ENCODE data around the gene ANP32A.

DNA sequence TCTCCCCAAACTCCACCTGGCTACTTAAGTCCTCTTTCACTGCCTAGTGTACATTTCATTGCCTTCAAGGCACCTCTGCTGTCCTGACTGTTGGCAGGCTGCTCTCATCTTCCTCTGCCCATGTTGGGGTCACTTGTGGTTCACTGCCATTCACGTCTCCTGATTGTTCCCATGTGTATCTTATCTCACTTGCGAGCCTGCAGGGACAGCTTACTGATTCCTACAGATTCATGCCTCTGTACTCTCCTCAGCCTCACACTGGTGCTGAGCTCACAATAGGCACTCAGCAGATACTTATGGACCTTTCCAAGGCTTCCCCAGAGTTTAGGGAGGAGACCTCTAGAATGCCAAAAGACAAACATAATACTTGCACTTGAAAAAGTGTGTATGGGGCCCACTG is 28.8 kb upstream of the ANP32A start:
- TF ChIP-seq, protein P1, sequence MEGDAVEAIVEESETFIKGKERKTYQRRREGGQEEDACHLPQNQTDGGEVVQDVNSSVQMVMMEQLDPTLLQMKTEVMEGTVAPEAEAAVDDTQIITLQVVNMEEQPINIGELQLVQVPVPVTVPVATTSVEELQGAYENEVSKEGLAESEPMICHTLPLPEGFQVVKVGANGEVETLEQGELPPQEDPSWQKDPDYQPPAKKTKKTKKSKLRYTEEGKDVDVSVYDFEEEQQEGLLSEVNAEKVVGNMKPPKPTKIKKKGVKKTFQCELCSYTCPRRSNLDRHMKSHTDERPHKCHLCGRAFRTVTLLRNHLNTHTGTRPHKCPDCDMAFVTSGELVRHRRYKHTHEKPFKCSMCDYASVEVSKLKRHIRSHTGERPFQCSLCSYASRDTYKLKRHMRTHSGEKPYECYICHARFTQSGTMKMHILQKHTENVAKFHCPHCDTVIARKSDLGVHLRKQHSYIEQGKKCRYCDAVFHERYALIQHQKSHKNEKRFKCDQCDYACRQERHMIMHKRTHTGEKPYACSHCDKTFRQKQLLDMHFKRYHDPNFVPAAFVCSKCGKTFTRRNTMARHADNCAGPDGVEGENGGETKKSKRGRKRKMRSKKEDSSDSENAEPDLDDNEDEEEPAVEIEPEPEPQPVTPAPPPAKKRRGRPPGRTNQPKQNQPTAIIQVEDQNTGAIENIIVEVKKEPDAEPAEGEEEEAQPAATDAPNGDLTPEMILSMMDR (IDR thresholded peaks at IDR 0.05; ENCODE audit: poor library complexity) = no peak
- TF ChIP-seq EZH2 (IDR thresholded peaks at IDR 0.05; ENCODE audit: borderline replicate concordance) (no peak), EZH2phosphoT487 (IDR thresholded peaks at IDR 0.05; ENCODE audit: low read depth, severe bottlenecking, unreplicated experiment) (no peak)
